Left ventricle myocardium inferior (tissue), 1 donor: ENCODE results near the gene IAPP. TPM values are rescaled to one million over a fixed set of nuclear protein-coding genes. Genes with fewer than 3 reads are reported as not detected.
"Not testable (repeated sequence)": the region's sequence is repeated elsewhere in the genome, so short reads cannot be mapped to it uniquely, and the experiment has no call there.

Experiments
- DNase-seq: peaks from one replicate; pipeline ENCODE4 v3.0.0-alpha.2; 2020
- H3K27ac ChIP-seq: fragments of 200-600 bp; replicated peaks from 2 replicates; pipeline ENCODE4 v1.8.0; 2021
- H3K27me3 ChIP-seq: fragments of 200-600 bp; 2 replicates; pipeline ENCODE4 v1.8.0; 2021; ENCODE audit warnings: low read depth
- H3K36me3 ChIP-seq: fragments of 200-600 bp; 2 replicates; pipeline ENCODE4 v1.8.0; 2021
- H3K4me1 ChIP-seq: fragments of 200-600 bp; 2 replicates; pipeline ENCODE4 v1.8.0; 2021
- H3K4me3 ChIP-seq: fragments of 200-600 bp; 2 replicates; pipeline ENCODE4 v1.8.0; 2021; ENCODE audit warnings: mild to moderate bottlenecking, moderate library complexity
- H3K9me3 ChIP-seq: fragments of 200-600 bp; replicated peaks from 2 replicates; pipeline ENCODE4 v1.8.0; 2021
- CTCF ChIP-seq: fragments of 200-600 bp; IDR thresholded peaks from 2 replicates; pipeline ENCODE4 v1.8.0; 2021; ENCODE audit warnings: antibody characterized with exemption, mild to moderate bottlenecking, borderline replicate concordance
- intact Hi-C: fragments of 100-400 bp; cut with micrococcal nuclease; formaldehyde crosslinking; loops from one replicate; pipeline ENCODE4 v1.11.0; 2022
- total RNA-seq: library from RNA; stranded (reverse); fragmentation: NEBNext Ultra II Directional; extraction: Animal tissue kit (Norgen Biotek cat#: 25700); gene quantifications from one replicate; pipeline ENCODE4 v1.2.1, GENCODE V29; 2021
- donor health status: DM: no; HTN: yes; CAD: no; lungs with severe emphysema.

Gene IAPP
- total RNA-seq, 1 donor from 2014 or later = not detected

- intact Hi-C loops = no loop called here
- Histone ChIP-seq H3K27ac (no peak overlapping the region), H3K36me3 (no peaks in the 10 kb centered on the region), H3K4me1 (no peaks in the 10 kb centered on the region), H3K27me3 (peaks cover 3% of the 10 kb centered on the region), H3K4me3 (no peak overlapping the region), H3K9me3 (no peaks in the 10 kb centered on the region)
- TF ChIP-seq CTCF = no peak
- no peak for DNase-seq
Measured at GRCh38 chr12:21353487-21353886, 19.2 kb upstream of the IAPP start.

- H3K4me1 ChIP-seq = no peaks in the 10 kb centered on the region
- TF ChIP-seq CTCF = no peak
- H3K27ac ChIP-seq = no peak overlapping the region
- peaks cover 3% of the 10 kb centered on the region for H3K27me3 ChIP-seq
- no peaks in the 10 kb centered on the region for H3K9me3 ChIP-seq
- intact Hi-C loops = no loop called here
- H3K4me3 ChIP-seq = no peak overlapping the region
- no peaks in the 10 kb centered on the region for H3K36me3 ChIP-seq
- DNase-seq = no peak
Measured at GRCh38 chr12:21353948-21354347, 18.8 kb upstream of the IAPP start.

GRCh38 chr12:21354641-21355040 is 18.1 kb upstream of the IAPP start:
- H3K4me1 ChIP-seq = no peaks in the 10 kb centered on the region
- TF ChIP-seq CTCF = no peak
- no peaks in the 10 kb centered on the region for H3K9me3 ChIP-seq
- H3K4me3 ChIP-seq = no peak overlapping the region
- H3K36me3 ChIP-seq = no peaks in the 10 kb centered on the region
- H3K27me3 ChIP-seq = peaks cover 3% of the 10 kb centered on the region
- no peak for DNase-seq
- intact Hi-C loops = no loop called here
- H3K27ac ChIP-seq = no peak overlapping the region

GRCh38 chr12:21360632-21361031 is 12.1 kb upstream of the IAPP start:
- intact Hi-C loops, H3K36me3 ChIP-seq, H3K27ac ChIP-seq, H3K4me3 ChIP-seq, H3K4me1 ChIP-seq, H3K27me3 ChIP-seq, DNase-seq: not testable (repeated sequence)
- peaks cover 19% of the 10 kb centered on the region for H3K9me3 ChIP-seq

- DNase-seq = no peak
- Histone ChIP-seq H3K9me3 (peaks cover 6% of the 10 kb centered on the region), H3K27ac (no peak overlapping the region), H3K36me3 (no peaks in the 10 kb centered on the region), H3K4me1 (no peaks in the 10 kb centered on the region), H3K4me3 (no peak overlapping the region), H3K27me3 (no peaks in the 10 kb centered on the region)
- intact Hi-C loops = no loop called here
- TF ChIP-seq CTCF = no peak
Measured at GRCh38 chr12:21369141-21369980, 3.3 kb upstream of the IAPP start.

GRCh38 chr12:21370845-21371449 is 1.8 kb upstream of the IAPP start:
- no peaks in the 10 kb centered on the region for H3K36me3 ChIP-seq
- intact Hi-C loops = no loop called here
- no peaks in the 10 kb centered on the region for H3K27me3 ChIP-seq
- no peaks in the 10 kb centered on the region for H3K4me1 ChIP-seq
- no peaks in the 10 kb centered on the region for H3K9me3 ChIP-seq
- no peak overlapping the region for H3K27ac ChIP-seq
- DNase-seq = no peak
- no peak overlapping the region for H3K4me3 ChIP-seq
- no peak for TF ChIP-seq CTCF
